GM21423 (cell line): ENCODE results near the gene RABEP1.
"Not testable (repeated sequence)": the region's sequence is repeated elsewhere in the genome, so short reads cannot be mapped to it uniquely, and the experiment has no call there.

Source experiments
- ATAC-seq: cut with Tn5 transposase; IDR thresholded peaks from one replicate; pipeline ENCODE4 v1.9.1; 2021; ENCODE audit warnings: mild to moderate bottlenecking, moderate library complexity; ENCODE audit not compliant: unreplicated experiment

Gene RABEP1

DNA sequence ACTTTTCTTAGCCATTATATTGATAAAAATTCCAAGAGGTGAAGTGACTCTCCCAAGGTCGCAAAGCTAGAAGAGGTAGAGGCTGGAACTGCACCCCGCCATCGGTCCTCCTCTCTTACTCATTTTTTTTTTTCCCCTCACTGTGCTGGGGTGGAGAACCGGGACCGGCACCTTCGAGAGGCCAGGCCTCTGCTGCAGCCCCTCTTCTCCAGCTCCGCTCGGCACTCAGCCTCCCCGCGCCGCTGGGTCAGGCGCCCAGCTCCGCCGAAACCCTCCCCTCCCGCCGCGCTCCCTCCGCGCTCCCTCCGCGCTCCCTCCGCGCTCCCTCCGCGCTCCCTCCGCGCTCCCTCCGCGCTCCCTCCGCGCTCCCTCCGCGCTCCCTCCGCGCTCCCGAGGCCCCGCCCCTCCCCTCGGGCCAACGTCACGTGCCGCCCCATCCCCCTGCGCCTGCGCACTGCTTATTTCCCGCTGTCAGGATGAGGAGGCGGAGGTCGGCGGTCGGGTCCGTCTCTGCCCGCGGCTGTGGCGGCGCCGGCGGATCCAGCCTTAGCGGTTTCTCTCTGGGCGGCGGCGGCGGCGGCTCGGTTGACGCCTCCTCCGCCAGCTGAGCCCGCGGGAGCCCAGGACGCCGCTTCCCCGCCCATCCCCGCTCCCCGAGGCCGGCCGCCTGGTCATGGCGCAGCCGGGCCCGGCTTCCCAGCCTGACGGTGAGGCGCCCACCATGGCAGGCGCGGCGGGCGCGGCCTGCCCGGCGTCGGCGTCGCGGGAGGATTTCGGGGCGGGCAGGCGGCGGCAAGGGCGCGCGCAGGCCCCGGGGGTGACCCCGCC lies at the start of gene RABEP1:
Gene RABEP1, plus strand, starts transcription at position 471 of the 828 bp plus-strand sequence. Its CDS starts 203 bp downstream, at position 674.
- ATAC-seq: peak; percentile 69

DNA sequence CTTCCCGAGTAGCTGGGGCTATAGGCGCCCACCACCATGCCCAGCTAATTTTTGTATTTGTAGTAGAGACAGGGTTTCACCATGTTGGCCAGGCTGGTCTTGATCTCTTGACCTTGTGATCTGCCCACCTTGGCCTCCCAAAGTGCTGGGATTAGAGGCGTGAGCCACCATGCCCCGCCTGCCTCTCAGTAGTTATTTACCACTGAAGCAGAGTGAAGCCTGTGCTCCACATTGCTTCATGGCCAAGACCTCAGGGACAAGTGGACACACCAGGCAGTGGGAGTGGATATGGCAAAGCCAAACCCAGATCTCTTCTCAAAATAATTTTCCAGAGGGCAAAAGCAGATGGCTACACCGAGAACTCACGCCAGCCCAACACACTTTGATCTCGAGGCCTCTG lies 48.6 kb upstream of the RABEP1 start:
- not testable (repeated sequence) for ATAC-seq

DNA sequence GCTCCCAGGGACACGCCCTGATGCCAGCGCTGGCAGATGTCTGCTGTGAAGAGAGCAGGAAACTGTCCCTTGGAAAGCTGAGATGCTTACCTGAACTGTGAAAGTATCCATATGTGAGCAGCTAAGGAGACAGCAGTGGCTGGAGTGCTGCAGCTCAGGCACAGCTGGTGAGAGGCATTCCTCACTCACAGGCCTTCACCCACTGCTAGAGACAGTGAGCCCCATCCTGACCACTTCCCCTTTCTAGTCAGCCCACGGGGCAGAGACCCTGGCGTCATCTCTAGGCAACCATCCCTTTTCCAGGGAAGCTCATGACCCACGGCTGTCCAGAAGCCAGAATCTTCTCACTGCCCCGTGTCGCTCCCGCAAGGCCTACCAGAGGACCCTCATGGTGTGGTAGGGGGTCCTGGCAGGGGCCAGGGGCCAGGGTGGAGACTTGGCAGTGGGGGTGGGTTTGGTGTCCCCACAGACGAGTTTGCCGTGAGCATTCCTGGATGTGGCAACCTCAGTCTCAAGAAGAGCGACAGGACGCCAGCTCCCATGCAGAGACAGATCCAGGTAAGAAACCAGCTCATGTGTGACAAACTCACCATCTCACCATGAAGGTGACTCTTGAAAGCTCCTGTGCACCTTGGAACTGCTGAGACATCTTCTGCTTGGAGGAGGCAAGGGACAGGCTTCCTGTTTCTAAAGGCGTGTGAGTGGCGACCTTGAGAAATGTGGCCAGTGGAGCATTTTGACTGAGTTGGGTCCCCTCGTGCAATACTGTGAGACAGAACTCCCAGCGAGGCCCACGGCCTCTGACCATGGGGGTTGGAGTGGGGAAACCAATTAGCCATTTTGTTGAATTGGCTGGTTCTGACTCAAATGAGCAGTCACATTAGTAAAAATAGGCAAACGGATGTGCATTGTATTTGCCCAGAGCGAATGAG lies 47.2 kb upstream of the RABEP1 start, which contains the start of gene SCIMP:
Gene SCIMP, minus strand, starts transcription at position 216 of the 932 bp plus-strand sequence. Its CDS starts 105 bp downstream, at position 111.
- peak; percentile 74 for ATAC-seq

- ATAC-seq: no peak
Observed at GRCh38 chr17:5236938-5237540, 45.0 kb upstream of the RABEP1 start.

GRCh38 chr17:5237541-5238016 lies 44.5 kb upstream of the RABEP1 start:
- ATAC-seq: no peak

DNA sequence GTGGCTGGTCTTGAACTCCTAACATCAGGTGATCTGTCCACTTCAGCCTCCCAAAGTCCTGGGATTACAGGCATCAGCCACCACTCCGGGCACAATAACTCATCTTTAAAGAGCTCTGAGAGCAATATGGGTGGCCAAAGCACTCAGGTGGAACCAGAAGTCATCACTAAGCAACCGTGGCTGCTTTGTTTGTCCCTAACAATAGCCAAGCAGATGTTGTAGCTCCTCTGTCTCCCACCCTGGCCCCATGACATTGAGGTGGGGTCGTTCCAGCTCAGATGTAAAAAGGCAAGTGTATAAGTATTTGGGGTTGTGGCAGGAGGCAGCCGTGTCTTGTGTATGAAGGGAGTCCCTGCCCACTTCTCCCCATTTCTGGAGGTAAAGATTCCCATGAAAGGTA lies 43.8 kb upstream of the RABEP1 start:
- no peak for ATAC-seq

GRCh38 chr17:5239769-5240168 lies 42.3 kb upstream of the RABEP1 start:
- ATAC-seq: not testable (repeated sequence)

DNA sequence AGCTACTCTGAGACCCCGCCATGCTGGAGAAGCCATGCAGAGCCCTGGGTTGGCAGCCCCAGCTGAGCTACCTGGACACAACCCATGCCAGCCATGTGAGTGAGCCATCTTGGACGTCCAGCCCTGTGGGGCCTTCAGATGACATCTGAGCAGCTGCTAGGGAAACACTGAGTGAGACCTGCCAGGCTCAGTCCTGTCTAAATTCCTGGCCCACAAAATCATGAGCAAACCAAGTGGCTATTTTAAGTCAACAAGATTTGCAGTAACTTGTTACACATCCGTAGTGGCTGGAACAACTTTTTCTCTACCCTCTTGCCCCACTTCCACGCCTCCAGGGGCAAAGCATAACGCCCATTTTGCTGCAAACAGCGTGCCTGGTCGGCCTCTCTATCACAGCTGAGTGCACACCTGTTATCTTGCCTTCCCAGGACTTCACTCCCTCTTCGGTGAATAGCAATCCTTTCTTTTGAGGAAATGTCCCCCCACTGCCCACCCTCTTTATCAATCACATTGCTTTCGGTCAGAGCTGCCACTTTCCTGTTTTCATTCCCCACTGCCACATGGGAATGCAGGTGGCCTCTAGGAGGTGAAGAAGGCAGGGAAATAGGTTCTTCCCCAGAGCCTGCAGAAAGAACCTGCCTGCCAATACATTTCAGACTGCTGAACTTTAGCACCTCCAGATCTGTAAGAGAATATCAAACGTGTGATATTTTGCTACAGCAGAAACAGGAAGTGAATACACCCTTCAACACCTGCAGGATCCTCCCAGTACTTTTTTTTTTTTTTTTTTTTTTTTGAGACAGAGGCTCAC lies 40.0 kb upstream of the RABEP1 start:
- ATAC-seq: peak; percentile 69

- ATAC-seq: no peak
Observed at GRCh38 chr17:5247621-5248020, 34.5 kb upstream of the RABEP1 start.

- no peak for ATAC-seq
Observed at GRCh38 chr17:5248821-5249479, 33.1 kb upstream of the RABEP1 start.

- no peak for ATAC-seq
Observed at GRCh38 chr17:5249615-5250014, 32.5 kb upstream of the RABEP1 start.

DNA sequence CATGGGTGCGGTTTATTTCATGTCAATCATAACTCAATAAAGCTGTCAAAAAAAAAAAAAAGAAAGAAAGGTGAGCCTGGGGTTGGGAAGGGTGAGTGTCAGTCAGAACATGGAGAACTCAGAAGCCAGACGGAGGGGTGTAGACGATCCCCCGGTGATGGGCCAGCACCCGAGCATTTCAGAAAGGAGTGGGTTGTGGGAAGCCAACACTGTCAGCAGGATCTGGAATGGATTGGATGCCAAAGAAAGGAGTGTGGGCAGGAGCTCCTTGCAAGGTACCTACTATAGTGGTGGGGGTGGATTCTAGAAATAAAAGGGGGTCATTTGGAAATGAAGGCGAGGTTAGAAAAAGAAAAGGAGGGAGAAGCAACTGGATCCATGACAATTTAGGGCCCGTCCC lies 27.7 kb upstream of the RABEP1 start:
- ATAC-seq: no peak

DNA sequence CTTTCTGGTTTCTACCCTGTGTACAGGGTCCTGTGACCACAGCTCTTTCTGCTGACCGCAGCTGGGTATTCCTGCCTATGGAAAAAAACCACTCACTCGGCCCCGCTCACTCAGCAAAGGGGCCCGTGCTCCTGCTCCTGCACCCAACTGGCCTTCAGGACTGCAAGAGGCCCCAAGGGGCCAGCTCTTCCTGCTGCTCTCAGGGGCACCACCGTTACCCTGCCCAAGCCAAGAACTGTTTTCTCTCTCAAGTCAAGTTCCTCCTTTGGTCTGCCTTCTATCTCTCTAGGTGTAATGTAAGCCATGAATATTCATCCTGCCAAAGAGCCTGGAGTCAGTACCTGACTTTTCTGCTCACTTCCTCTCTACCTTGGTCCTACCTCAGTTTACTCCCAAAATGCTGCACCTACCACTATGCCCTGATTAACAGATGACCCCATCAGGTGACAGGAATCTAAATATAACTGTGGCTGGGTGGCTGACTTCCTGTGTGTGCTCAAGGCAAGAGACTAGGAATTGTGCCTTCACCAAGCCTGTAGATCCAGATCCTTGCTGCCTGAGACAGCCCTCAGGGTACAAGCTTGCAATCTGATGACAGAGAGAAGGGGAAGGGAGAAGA lies 27.1 kb upstream of the RABEP1 start:
- no peak for ATAC-seq

GRCh38 chr17:5257124-5257523 lies 25.0 kb upstream of the RABEP1 start:
- ATAC-seq: no peak

- ATAC-seq: no peak
Observed at GRCh38 chr17:5260542-5260941, 21.5 kb upstream of the RABEP1 start.

- no peak for ATAC-seq
Observed at GRCh38 chr17:5262416-5262991, 19.6 kb upstream of the RABEP1 start.

- ATAC-seq: no peak
Observed at GRCh38 chr17:5263441-5263840, 18.6 kb upstream of the RABEP1 start.

DNA sequence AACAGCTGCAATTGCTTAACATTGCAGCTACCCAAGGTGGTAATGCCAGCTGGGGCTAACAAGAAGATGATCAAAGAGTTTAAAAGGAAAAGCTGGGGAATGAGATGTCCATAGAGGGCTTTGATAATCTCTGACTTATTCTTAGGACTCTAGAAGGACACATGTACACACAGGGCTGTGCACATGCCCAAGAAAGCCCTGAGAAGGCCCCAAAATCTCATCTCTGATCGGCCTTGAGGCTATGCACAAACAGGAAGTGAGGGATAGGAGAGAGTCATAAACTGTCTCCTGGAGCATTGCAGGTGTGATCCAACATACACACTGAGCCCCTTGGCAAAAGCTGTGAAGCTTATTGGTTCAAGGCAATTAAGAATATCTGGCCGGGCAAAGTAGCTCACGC lies 17.2 kb upstream of the RABEP1 start:
- ATAC-seq: no peak
